ENCODE measurements around the gene FKBP1A.

Gene FKBP1A

GRCh38 chr20:1434571-1435336 lies 41.9 kb upstream of the FKBP1A start:
- Histone ChIP-seq H3K9ac (ENCODE audit: low read length) (no peak overlapping the region), H3K27me3 (ENCODE audit: low read depth, low read length) (no peaks in the 10 kb centered on the region), H3K4me2 (ENCODE audit: low read length) (no peak overlapping the region), H3K9me3 (ENCODE audit: insufficient read depth, low read length) (no peaks in the 10 kb centered on the region), H3K79me2 (ENCODE audit: low read length) (no peaks in the 10 kb centered on the region), H4K20me1 (ENCODE audit: insufficient read depth, low read length) (no peaks in the 10 kb centered on the region), H2AFZ (ENCODE audit: low read depth, low read length) (no peak overlapping the region), H3K4me1 (ENCODE audit: low read length) (peaks cover 9% of the 10 kb centered on the region), H3K4me3 (ENCODE audit: low read length) (no peak overlapping the region), H3K36me3 (replicated peaks; ENCODE audit: low read depth, low read length) (no peaks in the 10 kb centered on the region), H3K27ac (ENCODE audit: low read length) (no peak overlapping the region)
- TF ChIP-seq CTCF (IDR thresholded peaks at IDR 0.05; ENCODE audit: low read depth, low read length) (no peak), EZH2phosphoT487 (IDR thresholded peaks at IDR 0.05; ENCODE audit: low read depth) (no peak)

GRCh38 chr20:1431158-1431557 lies 38.3 kb upstream of the FKBP1A start:
- H3K79me2 ChIP-seq (ENCODE audit: low read length), result no peaks in the 10 kb centered on the region
- H3K4me3 ChIP-seq (ENCODE audit: low read length), result no peak overlapping the region
- no peaks in the 10 kb centered on the region for H3K27me3 ChIP-seq (ENCODE audit: low read depth, low read length)
- no peaks in the 10 kb centered on the region for H3K9me3 ChIP-seq (ENCODE audit: insufficient read depth, low read length)
- no peaks in the 10 kb centered on the region for H4K20me1 ChIP-seq (ENCODE audit: insufficient read depth, low read length)
- H3K27ac ChIP-seq (ENCODE audit: low read length), result no peak overlapping the region
- peaks cover 9% of the 10 kb centered on the region for H3K4me1 ChIP-seq (ENCODE audit: low read length)
- no peaks in the 10 kb centered on the region for H3K36me3 ChIP-seq (replicated peaks; ENCODE audit: low read depth, low read length)
- H3K4me2 ChIP-seq (ENCODE audit: low read length), result no peak overlapping the region
- no peak for TF ChIP-seq CTCF (IDR thresholded peaks at IDR 0.05; ENCODE audit: low read depth, low read length)
- no peak for TF ChIP-seq EZH2phosphoT487 (IDR thresholded peaks at IDR 0.05; ENCODE audit: low read depth)
- H3K9ac ChIP-seq (ENCODE audit: low read length), result no peak overlapping the region
- H2AFZ ChIP-seq (ENCODE audit: low read depth, low read length), result no peak overlapping the region

DNA sequence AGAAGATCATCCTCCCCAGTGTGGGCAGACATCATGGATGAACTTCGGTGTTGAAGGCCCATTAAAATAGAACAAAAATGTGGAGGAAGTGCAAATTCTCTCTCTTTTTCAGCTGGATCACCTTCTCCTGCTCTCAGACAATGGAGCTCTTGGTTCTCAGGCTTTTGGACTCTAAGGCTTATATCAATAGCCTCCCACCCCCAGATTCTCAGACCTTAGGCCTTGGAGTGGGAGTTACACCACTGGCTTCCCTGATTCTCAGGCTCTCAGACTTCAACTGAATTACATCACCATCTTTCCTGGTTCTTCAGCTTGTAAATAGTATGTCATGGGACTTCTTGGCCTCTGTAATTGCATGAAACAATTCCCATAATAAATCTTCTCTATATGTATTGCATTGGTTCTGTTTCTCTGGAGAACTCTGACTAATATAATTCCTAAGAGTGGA lies 37.2 kb upstream of the FKBP1A start:
- Histone ChIP-seq H3K4me3 (ENCODE audit: low read length) (no peak overlapping the region), H3K36me3 (replicated peaks; ENCODE audit: low read depth, low read length) (no peaks in the 10 kb centered on the region)

More for the DNA sequence above, 37.2 kb upstream of the FKBP1A start:
- Histone ChIP-seq H3K4me1 (ENCODE audit: low read length) (peaks cover 5% of the 10 kb centered on the region), H2AFZ (ENCODE audit: low read depth, low read length) (no peak overlapping the region), H4K20me1 (ENCODE audit: insufficient read depth, low read length) (no peaks in the 10 kb centered on the region), H3K27me3 (ENCODE audit: low read depth, low read length) (no peaks in the 10 kb centered on the region), H3K4me2 (ENCODE audit: low read length) (no peak overlapping the region), H3K9me3 (ENCODE audit: insufficient read depth, low read length) (no peaks in the 10 kb centered on the region), H3K27ac (ENCODE audit: low read length) (no peak overlapping the region), H3K9ac (ENCODE audit: low read length) (no peak overlapping the region), H3K79me2 (ENCODE audit: low read length) (no peaks in the 10 kb centered on the region)
- no peak for TF ChIP-seq EZH2phosphoT487 (IDR thresholded peaks at IDR 0.05; ENCODE audit: low read depth)
- TF ChIP-seq CTCF (IDR thresholded peaks at IDR 0.05; ENCODE audit: low read depth, low read length), result no peak

All from OCI-LY3 (cell line).